GM23338 (cell line): ENCODE data around the gene SLC25A42. TPM values are rescaled to one million over a fixed set of nuclear protein-coding genes. Genes with fewer than 3 reads are reported as not detected.

ENCODE experiments used
- ATAC-seq: fragments of 200-7000 bp; cut with Tn5 transposase; 3 replicates; pipeline ENCODE4 v1.9.1; 2020
- DNase-seq: peaks from one replicate; pipeline ENCODE4 v3.0.0-alpha.2; 2015; ENCODE audit warnings: low spot score
- H2AFZ ChIP-seq: fragments of 200-600 bp; sonication (generic); 2 replicates; pipeline ENCODE4 v1.8.0; 2016; ENCODE audit warnings: antibody characterized with exemption, mild to moderate bottlenecking, moderate library complexity
- H3F3A ChIP-seq: fragments of 200-600 bp; sonication (generic); replicated peaks from 2 replicates; pipeline ENCODE4 v1.8.0; 2017; ENCODE audit warnings: antibody characterized with exemption, mixed run types, low read depth
- H3K27ac ChIP-seq: fragments of 200-600 bp; sonication (generic); 2 replicates; pipeline ENCODE4 v1.6.1; 2016; ENCODE audit warnings: low read depth
- H3K27me3 ChIP-seq: fragments of 200-600 bp; sonication (generic); 2 replicates; pipeline ENCODE4 v1.8.0; 2016; ENCODE audit warnings: mild to moderate bottlenecking, mixed run types, moderate library complexity; ENCODE audit not compliant: insufficient read depth
- H3K36me3 ChIP-seq: fragments of 200-600 bp; sonication (generic); 2 replicates; pipeline ENCODE4 v1.8.0; 2016; ENCODE audit warnings: mild to moderate bottlenecking; ENCODE audit not compliant: insufficient read depth
- H3K4me1 ChIP-seq: fragments of 200-600 bp; sonication (generic); 2 replicates; pipeline ENCODE4 v1.8.0; 2016; ENCODE audit warnings: mild to moderate bottlenecking, moderate library complexity; ENCODE audit not compliant: insufficient read depth
- H3K4me2 ChIP-seq: fragments of 200-600 bp; sonication (generic); 2 replicates; pipeline ENCODE4 v1.7.1; 2017; ENCODE audit warnings: mixed run types
- H3K4me3 ChIP-seq: fragments of 200-600 bp; sonication (generic); 2 replicates; pipeline ENCODE4 v1.6.1; 2016; ENCODE audit warnings: mixed run types
- H3K79me2 ChIP-seq: fragments of 200-600 bp; sonication (generic); replicated peaks from 2 replicates; pipeline ENCODE4 v1.8.0; 2017; ENCODE audit warnings: mild to moderate bottlenecking; ENCODE audit not compliant: insufficient read depth
- H3K9me2 ChIP-seq: fragments of 200-600 bp; sonication (generic); 2 replicates; pipeline ENCODE4 v1.8.0; 2017; ENCODE audit not compliant: insufficient read depth
- H4K20me1 ChIP-seq: fragments of 200-600 bp; sonication (generic); replicated peaks from 2 replicates; pipeline ENCODE4 v1.8.0; 2017; ENCODE audit warnings: mild to moderate bottlenecking; ENCODE audit not compliant: insufficient read depth
- H3K27ac Mint-ChIP-seq: 2 replicates; pipeline ENCODE4 v1.8.0; 2020; ENCODE audit warnings: inconsistent platforms, mild to moderate bottlenecking, moderate library complexity, mixed read lengths
- H3K27me3 Mint-ChIP-seq: 3 replicates; pipeline ENCODE4 v1.8.0; 2022; ENCODE audit warnings: low read depth, mild to moderate bottlenecking, moderate library complexity, mixed read lengths, inconsistent platforms; ENCODE audit not compliant: insufficient read depth, poor library complexity
- H3K36me3 Mint-ChIP-seq: 3 replicates; pipeline ENCODE4 v1.8.0; 2021; ENCODE audit warnings: low read depth, mild to moderate bottlenecking, inconsistent platforms, moderate library complexity, mixed read lengths
- H3K4me1 Mint-ChIP-seq: 3 replicates; pipeline ENCODE4 v1.8.0; 2020; ENCODE audit warnings: mild to moderate bottlenecking, inconsistent platforms, mixed read lengths
- H3K4me3 Mint-ChIP-seq: 3 replicates; pipeline ENCODE4 v1.8.0; 2021; ENCODE audit warnings: moderate library complexity, mild to moderate bottlenecking, inconsistent platforms, mixed read lengths
- H3K9me3 Mint-ChIP-seq: 3 replicates; pipeline ENCODE4 v1.8.0; 2020; ENCODE audit warnings: moderate library complexity, mild to moderate bottlenecking, inconsistent platforms, mixed read lengths
- EZH2 ChIP-seq: fragments of 200-600 bp; sonication (generic); IDR thresholded peaks from one replicate; pipeline ENCODE4 v1.8.0; 2017; ENCODE audit warnings: antibody characterized with exemption, mild to moderate bottlenecking, low read depth; ENCODE audit not compliant: unreplicated experiment
- EZH2phosphoT487 ChIP-seq: fragments of 200-600 bp; sonication (generic); IDR thresholded peaks from one replicate; pipeline ENCODE4 v1.8.1; 2018; ENCODE audit warnings: antibody characterized with exemption; ENCODE audit not compliant: unreplicated experiment
- POLR2AphosphoS5 ChIP-seq: IDR thresholded peaks from 2 replicates; pipeline ENCODE4 v1.6.1; 2016; ENCODE audit warnings: antibody characterized with exemption, low read depth
- ZNF114 ChIP-seq: fragments of 250-450 bp; sonication (Bioruptor Pico); IDR thresholded peaks from 2 replicates; pipeline ENCODE4 v1.5.0; 2020; ENCODE audit warnings: mild to moderate bottlenecking, moderate library complexity
- ZNF331 ChIP-seq: fragments of 250-450 bp; sonication (Bioruptor Pico); IDR thresholded peaks from 2 replicates; pipeline ENCODE4 v1.5.0; 2020; ENCODE audit warnings: low read depth, mild to moderate bottlenecking, moderate library complexity
- polyA plus RNA-seq: library from polyadenylated mRNA; unstranded; fragments of >200 nt; fragmentation: Nextera tagmentation; extraction: Ambion mirVana; gene quantifications from 2 replicates; pipeline ENCODE4 v1.2.1, GENCODE V29; 2016
- total RNA-seq: library from RNA; depleted of rRNA; stranded (reverse); fragments of >200 nt; shearing (Covaris generic); gene quantifications from 2 replicates; pipeline ENCODE4 v1.2.3, GENCODE V29; 2014
- TF ChIP-seq, protein P1 (sequence below), 2 experiments: fragments of 200-600 bp in 1 of 2; sonication (generic) in 1 of 2; conservative IDR thresholded peaks; 2 replicates each; pipeline versions ENCODE4 v1.5.1 to v1.6.1; 2016 to 2017; ENCODE audit warnings: antibody characterized with exemption in 2 of 2, low read depth in 2 of 2, mild to moderate bottlenecking in 2 of 2, moderate library complexity in 1 of 2
- TF ChIP-seq, protein P2 (sequence below): fragments of 250-450 bp; sonication (Bioruptor Pico); IDR thresholded peaks from 2 replicates; pipeline ENCODE4 v1.5.0; 2020; ENCODE audit warnings: mild to moderate bottlenecking, moderate library complexity

SLC25A42 gene
- total and polyA plus RNA-seq, 2 experiments from 2014 or later: 7.3 to 7.6 TPM

DNA sequence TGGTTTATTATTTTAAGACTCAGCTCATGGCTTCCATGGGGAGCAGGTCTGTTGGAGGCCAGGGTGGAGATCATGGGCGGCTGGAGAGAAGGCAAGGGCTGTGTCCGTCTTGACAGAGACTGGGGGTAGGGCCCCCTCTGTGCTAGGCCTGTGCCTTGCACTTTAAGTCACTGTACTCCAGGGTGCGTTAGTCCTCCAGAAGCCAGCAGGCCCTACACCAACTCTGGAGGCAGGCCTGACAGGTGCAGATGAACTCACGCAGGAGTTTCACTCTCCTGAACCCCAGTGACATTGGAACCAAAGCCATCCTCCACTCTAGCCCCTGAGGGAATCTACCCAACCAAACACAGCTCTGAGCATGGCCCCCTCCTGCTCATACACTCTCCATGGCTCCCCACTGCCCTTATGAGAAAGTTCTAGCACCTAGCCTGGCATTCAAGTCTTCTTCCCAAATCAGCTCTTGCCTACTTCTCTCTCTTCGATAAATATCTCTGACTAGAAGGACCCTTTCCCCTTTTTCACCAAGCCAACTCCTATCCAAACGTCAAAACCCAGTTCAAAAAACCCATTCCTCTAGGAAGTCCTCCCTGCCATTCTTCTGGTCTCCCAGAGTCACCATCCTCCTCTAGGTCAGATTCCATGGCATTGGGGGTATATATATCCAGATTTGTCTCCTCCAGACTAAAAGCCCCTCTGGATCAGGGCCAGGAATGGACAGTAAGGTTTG is 91.1 kb downstream of the SLC25A42 start:
- Histone ChIP-seq H4K20me1 (no peaks in the 10 kb centered on the region), H2AFZ (no peak overlapping the region), H3K4me3 (no peak overlapping the region), H3K27ac (no peak overlapping the region), H3K79me2 (no peaks in the 10 kb centered on the region), H3K9me2 (no peaks in the 10 kb centered on the region), H3F3A (0 out of 2 replicates have a peak, but pooled peaks cover 4% of the 10 kb centered on the region), H3K27me3 (no peaks in the 10 kb centered on the region), H3K4me1 (no peaks in the 10 kb centered on the region), H3K4me2 (no peak overlapping the region), H3K36me3 (no peaks in the 10 kb centered on the region)
- Mint-ChIP-seq H3K27ac (no peak overlapping the region), H3K4me1 (peaks cover 10% of the 10 kb centered on the region), H3K4me3 (no peak overlapping the region; the same call in 2 of the 3 replicates), H3K27me3 (peaks cover 8% of the 10 kb centered on the region), H3K36me3 (peaks cover 22% of the 10 kb centered on the region), H3K9me3 (no peaks in the 10 kb centered on the region)
- TF ChIP-seq, protein P1, sequence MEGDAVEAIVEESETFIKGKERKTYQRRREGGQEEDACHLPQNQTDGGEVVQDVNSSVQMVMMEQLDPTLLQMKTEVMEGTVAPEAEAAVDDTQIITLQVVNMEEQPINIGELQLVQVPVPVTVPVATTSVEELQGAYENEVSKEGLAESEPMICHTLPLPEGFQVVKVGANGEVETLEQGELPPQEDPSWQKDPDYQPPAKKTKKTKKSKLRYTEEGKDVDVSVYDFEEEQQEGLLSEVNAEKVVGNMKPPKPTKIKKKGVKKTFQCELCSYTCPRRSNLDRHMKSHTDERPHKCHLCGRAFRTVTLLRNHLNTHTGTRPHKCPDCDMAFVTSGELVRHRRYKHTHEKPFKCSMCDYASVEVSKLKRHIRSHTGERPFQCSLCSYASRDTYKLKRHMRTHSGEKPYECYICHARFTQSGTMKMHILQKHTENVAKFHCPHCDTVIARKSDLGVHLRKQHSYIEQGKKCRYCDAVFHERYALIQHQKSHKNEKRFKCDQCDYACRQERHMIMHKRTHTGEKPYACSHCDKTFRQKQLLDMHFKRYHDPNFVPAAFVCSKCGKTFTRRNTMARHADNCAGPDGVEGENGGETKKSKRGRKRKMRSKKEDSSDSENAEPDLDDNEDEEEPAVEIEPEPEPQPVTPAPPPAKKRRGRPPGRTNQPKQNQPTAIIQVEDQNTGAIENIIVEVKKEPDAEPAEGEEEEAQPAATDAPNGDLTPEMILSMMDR (conservative IDR thresholded peaks at IDR 0.05; ENCODE audit: low read depth in 2 of 2): peak in 1 of 2 experiments; percentile 34; a peak in 2 of 4 replicates
- TF ChIP-seq EZH2phosphoT487: no peak
- DNase-seq (no peak), ATAC-seq (peak; percentile 57)

DNA sequence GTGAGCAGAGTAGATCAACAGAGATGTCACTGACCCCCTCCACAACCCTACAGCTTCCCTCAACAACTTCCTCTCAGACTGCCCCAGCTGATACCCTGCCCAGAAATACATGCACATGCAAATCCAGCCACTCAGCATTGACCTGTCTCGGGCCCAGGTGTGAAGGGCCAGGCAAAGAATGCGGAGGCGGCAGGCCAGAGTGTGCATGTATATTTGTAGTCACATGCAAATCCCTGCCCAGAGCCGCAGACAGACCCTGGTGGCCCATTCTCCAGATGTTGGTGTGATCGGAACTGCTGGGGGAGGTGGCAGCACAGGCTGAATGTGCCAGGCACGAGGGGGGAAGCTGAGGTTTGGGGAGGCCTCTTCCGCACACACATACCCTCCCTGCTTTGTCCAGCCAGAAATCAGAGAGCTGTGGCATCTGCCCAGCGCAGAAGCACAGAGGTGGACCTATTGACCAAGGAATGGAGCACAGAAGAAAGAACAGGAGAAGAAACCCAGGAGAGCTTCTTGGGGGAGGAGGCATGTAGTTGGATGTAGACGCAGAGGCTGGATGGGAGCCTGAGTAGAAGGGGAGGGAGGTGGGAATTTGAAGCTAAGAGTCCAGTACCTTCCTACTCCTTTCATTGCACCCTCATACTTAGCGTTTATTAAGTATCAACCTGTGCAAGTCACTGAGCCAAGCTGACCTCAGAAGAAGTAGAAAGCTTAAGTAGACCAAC is 91.9 kb downstream of the SLC25A42 start:
- Histone ChIP-seq H3K27ac (no peak overlapping the region), H3K4me3 (no peak overlapping the region), H4K20me1 (no peaks in the 10 kb centered on the region), H3K4me2 (no peak overlapping the region), H3F3A (0 out of 2 replicates have a peak, but pooled peaks cover 4% of the 10 kb centered on the region), H3K4me1 (peaks cover 5% of the 10 kb centered on the region; the same call in 1 of the 2 replicates), H3K9me2 (no peaks in the 10 kb centered on the region), H3K36me3 (no peaks in the 10 kb centered on the region), H3K79me2 (no peaks in the 10 kb centered on the region), H2AFZ (no peak overlapping the region), H3K27me3 (no peaks in the 10 kb centered on the region)
- H3K4me1 Mint-ChIP-seq: peaks cover 10% of the 10 kb centered on the region
- H3K4me3 Mint-ChIP-seq: no peak overlapping the region
- no peak overlapping the region for H3K27ac Mint-ChIP-seq
- peaks cover 22% of the 10 kb centered on the region for H3K36me3 Mint-ChIP-seq
- no peaks in the 10 kb centered on the region; the same call in 2 of the 3 replicates for H3K9me3 Mint-ChIP-seq
- DNase-seq (no peak), ATAC-seq (no peak)
- peaks cover 8% of the 10 kb centered on the region for H3K27me3 Mint-ChIP-seq
- TF ChIP-seq EZH2: no peak
- no peak for TF ChIP-seq POLR2AphosphoS5
- no peak for TF ChIP-seq ZNF114
- TF ChIP-seq, protein P1 (conservative IDR thresholded peaks at IDR 0.05; ENCODE audit: low read depth in 2 of 2): no peak
- TF ChIP-seq, protein P2, sequence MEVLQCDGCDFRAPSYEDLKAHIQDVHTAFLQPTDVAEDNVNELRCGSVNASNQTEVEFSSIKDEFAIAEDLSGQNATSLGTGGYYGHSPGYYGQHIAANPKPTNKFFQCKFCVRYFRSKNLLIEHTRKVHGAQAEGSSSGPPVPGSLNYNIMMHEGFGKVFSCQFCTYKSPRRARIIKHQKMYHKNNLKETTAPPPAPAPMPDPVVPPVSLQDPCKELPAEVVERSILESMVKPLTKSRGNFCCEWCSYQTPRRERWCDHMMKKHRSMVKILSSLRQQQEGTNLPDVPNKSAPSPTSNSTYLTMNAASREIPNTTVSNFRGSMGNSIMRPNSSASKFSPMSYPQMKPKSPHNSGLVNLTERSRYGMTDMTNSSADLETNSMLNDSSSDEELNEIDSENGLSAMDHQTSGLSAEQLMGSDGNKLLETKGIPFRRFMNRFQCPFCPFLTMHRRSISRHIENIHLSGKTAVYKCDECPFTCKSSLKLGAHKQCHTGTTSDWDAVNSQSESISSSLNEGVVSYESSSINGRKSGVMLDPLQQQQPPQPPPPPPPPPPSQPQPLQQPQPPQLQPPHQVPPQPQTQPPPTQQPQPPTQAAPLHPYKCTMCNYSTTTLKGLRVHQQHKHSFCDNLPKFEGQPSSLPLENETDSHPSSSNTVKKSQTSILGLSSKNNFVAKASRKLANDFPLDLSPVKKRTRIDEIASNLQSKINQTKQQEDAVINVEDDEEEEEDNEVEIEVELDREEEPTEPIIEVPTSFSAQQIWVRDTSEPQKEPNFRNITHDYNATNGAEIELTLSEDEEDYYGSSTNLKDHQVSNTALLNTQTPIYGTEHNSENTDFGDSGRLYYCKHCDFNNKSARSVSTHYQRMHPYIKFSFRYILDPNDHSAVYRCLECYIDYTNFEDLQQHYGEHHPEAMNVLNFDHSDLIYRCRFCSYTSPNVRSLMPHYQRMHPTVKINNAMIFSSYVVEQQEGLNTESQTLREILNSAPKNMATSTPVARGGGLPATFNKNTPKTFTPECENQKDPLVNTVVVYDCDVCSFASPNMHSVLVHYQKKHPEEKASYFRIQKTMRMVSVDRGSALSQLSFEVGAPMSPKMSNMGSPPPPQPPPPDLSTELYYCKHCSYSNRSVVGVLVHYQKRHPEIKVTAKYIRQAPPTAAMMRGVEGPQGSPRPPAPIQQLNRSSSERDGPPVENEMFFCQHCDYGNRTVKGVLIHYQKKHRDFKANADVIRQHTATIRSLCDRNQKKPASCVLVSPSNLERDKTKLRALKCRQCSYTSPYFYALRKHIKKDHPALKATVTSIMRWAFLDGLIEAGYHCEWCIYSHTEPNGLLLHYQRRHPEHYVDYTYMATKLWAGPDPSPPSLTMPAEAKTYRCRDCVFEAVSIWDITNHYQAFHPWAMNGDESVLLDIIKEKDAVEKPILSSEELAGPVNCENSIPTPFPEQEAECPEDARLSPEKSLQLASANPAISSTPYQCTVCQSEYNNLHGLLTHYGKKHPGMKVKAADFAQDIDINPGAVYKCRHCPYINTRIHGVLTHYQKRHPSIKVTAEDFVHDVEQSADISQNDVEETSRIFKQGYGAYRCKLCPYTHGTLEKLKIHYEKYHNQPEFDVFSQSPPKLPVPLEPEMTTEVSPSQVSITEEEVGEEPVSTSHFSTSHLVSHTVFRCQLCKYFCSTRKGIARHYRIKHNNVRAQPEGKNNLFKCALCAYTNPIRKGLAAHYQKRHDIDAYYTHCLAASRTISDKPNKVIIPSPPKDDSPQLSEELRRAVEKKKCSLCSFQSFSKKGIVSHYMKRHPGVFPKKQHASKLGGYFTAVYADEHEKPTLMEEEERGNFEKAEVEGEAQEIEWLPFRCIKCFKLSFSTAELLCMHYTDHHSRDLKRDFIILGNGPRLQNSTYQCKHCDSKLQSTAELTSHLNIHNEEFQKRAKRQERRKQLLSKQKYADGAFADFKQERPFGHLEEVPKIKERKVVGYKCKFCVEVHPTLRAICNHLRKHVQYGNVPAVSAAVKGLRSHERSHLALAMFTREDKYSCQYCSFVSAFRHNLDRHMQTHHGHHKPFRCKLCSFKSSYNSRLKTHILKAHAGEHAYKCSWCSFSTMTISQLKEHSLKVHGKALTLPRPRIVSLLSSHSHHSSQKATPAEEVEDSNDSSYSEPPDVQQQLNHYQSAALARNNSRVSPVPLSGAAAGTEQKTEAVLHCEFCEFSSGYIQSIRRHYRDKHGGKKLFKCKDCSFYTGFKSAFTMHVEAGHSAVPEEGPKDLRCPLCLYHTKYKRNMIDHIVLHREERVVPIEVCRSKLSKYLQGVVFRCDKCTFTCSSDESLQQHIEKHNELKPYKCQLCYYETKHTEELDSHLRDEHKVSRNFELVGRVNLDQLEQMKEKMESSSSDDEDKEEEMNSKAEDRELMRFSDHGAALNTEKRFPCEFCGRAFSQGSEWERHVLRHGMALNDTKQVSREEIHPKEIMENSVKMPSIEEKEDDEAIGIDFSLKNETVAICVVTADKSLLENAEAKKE: no peak
- no peak for TF ChIP-seq ZNF331 (CRISPR knock-in tag)
